Muscle of leg (tissue), 11 donors: Measurements from ENCODE around the gene GGA2. TPM values are rescaled to one million over a fixed set of nuclear protein-coding genes. Genes with fewer than 3 reads are reported as not detected.
A peak's percentile ranks its signal among the peaks of the same experiment; 100 is the strongest.
"Not testable (repeated sequence)": the region's sequence is repeated elsewhere in the genome, so short reads cannot be mapped to it uniquely, and the experiment has no call there.

Experiments
- DNase-seq: peaks from one replicate; pipeline ENCODE4 v3.0.0; 2013
- H3K27ac ChIP-seq: one replicate; pipeline ENCODE4 v1.5.1; 2013; ENCODE audit warnings: mild to moderate bottlenecking, low read length, control low read depth
- H3K27me3 ChIP-seq: one replicate; pipeline ENCODE4 v1.6.1; 2013; ENCODE audit warnings: low read length; ENCODE audit not compliant: control insufficient read depth, insufficient read depth
- H3K36me3 ChIP-seq: one replicate; pipeline ENCODE4 v1.6.1; 2013; ENCODE audit warnings: low read length; ENCODE audit not compliant: control insufficient read depth, insufficient read depth
- H3K4me1 ChIP-seq: one replicate; pipeline ENCODE4 v1.6.1; 2013; ENCODE audit warnings: low read length; ENCODE audit not compliant: control insufficient read depth, insufficient read depth
- H3K4me3 ChIP-seq: one replicate; pipeline ENCODE4 v1.5.1; 2013; ENCODE audit warnings: low read length, control low read depth
- H3K9me3 ChIP-seq: replicated peaks from 2 replicates; pipeline ENCODE4 v1.6.1; 2013; ENCODE audit warnings: low read depth, low read length; ENCODE audit not compliant: control insufficient read depth
- WGBS: methylation state at CpG from one replicate; pipeline ENCODE4 v1.1.5; 2013; ENCODE audit warnings: missing lambda C conversion rate; ENCODE audit not compliant: insufficient coverage; 5-methylcytosine and 5-hydroxymethylcytosine counted together
- polyA plus RNA-seq, 8 donors: library from polyadenylated mRNA; unstranded; fragments of 120-200 nt; gene quantifications; one replicate each; pipeline versions ENCODE4 v1.2.1 to v1.2.3, GENCODE V29; 2013; ENCODE audit warnings: inconsistent platforms in 1 of 8, low replicate concordance in 1 of 8; ENCODE audit not compliant: insufficient read length in 8 of 8, insufficient read depth in 1 of 8
- total RNA-seq: library from RNA; stranded (reverse); fragments of 120-200 nt; gene quantifications from one replicate; pipeline ENCODE4 v1.2.4, GENCODE V29; 2013

Gene GGA2
- total and polyA plus RNA-seq, 9 donors: 46.3 to 120 (median 104) TPM

DNA sequence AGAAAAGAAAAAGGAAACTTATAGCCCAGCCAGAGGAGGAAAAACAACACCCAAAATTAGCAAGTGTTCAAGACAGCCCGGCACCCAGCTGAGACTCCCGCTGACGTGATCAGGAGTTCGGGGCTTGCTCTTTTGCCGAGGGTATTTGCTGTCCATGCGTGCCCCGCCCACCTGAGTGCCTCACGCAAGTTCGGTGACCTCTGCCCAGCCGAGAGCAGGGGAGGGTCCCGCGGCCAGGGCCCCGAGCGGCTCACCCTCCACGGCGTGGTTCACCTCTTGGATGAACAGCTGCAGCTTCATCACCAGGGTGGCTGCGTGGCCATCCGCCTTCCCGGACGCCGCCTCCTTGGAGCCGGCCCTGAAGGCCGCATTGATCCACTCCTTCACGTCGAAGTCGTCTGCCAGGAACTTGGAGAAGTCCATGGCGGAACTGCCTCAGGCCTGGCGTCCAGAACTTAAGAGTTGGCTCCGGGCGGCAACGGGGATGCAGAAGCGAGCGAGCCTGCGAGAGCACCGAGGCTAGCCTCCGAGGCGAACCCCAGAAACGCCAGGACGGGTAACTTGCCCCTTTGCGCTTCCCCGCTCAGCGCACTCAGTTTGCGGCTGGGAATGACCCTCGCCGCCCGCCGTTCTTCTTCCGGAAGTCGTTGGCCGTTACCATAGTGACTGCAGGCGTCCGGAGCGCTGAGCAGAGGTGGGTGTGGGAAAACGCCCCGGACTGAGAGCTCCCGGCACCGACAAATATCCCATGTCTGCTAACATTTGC, 57.5 kb downstream of the GGA2 start, which contains the start of gene COG7:
COG7 (minus strand) TSS at position 618 of the 766 bp plus-strand sequence; CDS start at position 423, 195 bp downstream.
- WGBS: under 1% methylated on average over 53 of the region's 57 CpGs
- peaks cover 3% of the 10 kb centered on the region for H3K36me3 ChIP-seq

GRCh38 chr16:23452221-23452571, 58.1 kb downstream of the GGA2 start:
- 3% methylated on average over 6 of the region's 10 CpGs for WGBS
- no peaks in the 10 kb centered on the region for H3K9me3 ChIP-seq
- H3K4me3 ChIP-seq: peak overlapping the region; percentile 84
- H3K27ac ChIP-seq: peak overlapping the region; percentile 85
- no peaks in the 10 kb centered on the region for H3K27me3 ChIP-seq
- peak; percentile 31 for DNase-seq
- H3K4me1 ChIP-seq: peaks cover 14% of the 10 kb centered on the region
- peaks cover 3% of the 10 kb centered on the region for H3K36me3 ChIP-seq

More for the DNA sequence above, 57.5 kb downstream of the GGA2 start, which contains the start of gene COG7:
- Histone ChIP-seq H3K27ac (peak within 1 kb of the TSS; percentile 85), H3K9me3 (no peaks in the 10 kb centered on the region), H3K4me1 (peaks cover 14% of the 10 kb centered on the region), H3K27me3 (no peaks in the 10 kb centered on the region), H3K4me3 (peak within 1 kb of the TSS; percentile 84)
- DNase-seq: peak; percentile 95

DNA sequence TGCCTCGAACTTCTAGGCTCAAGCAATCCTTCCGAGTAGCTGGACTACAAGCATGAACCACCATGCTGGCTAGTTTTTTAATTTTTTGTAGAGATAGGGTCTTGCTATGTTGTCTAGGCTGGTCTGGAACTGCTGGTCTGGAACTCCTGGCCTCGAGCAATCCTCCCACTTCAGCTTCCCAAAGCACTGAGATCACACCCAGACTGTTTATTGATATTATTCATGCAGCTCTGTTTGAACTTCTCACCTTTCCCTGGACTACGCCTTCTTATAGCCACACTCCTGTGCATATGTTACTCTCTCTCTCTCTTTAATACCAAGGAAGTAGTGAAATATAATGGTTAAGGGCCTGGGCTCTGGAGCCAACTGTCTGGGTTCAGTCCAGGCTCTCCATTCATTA, 61.9 kb downstream of the GGA2 start:
- no peak overlapping the region for H3K27ac ChIP-seq
- H3K4me3 ChIP-seq: no peak overlapping the region
- WGBS: no CpG with 5 or more reads among the region's 4 CpGs
- H3K4me1 ChIP-seq: peaks cover 9% of the 10 kb centered on the region
- H3K36me3 ChIP-seq: peaks cover 19% of the 10 kb centered on the region
- no peak for DNase-seq
- no peaks in the 10 kb centered on the region for H3K9me3 ChIP-seq
- no peaks in the 10 kb centered on the region for H3K27me3 ChIP-seq

GRCh38 chr16:23437542-23437941, 72.8 kb downstream of the GGA2 start:
- WGBS: 100% methylated on average over 1 of the region's 7 CpGs
- H3K27ac ChIP-seq, DNase-seq, H3K4me3 ChIP-seq, H3K4me1 ChIP-seq, H3K9me3 ChIP-seq, H3K27me3 ChIP-seq: not testable (repeated sequence)
- H3K36me3 ChIP-seq: peaks cover 51% of the 10 kb centered on the region

- Histone ChIP-seq H3K4me1 (no peaks in the 10 kb centered on the region), H3K36me3 (peaks cover 53% of the 10 kb centered on the region), H3K27ac (no peak overlapping the region), H3K27me3 (no peaks in the 10 kb centered on the region), H3K4me3 (no peak overlapping the region), H3K9me3 (no peaks in the 10 kb centered on the region)
- DNase-seq: no peak
- WGBS: 100% methylated on average over 3 of the region's 4 CpGs
These were observed 73.3 kb downstream of the GGA2 start for GRCh38 chr16:23436951-23437350.

GRCh38 chr16:23435500-23435899, 74.8 kb downstream of the GGA2 start:
- WGBS: no CpG with 5 or more reads among the region's 6 CpGs
- no peaks in the 10 kb centered on the region for H3K27me3 ChIP-seq
- no peak overlapping the region for H3K4me3 ChIP-seq
- H3K36me3 ChIP-seq: peaks cover 60% of the 10 kb centered on the region
- no peak overlapping the region for H3K27ac ChIP-seq
- no peaks in the 10 kb centered on the region for H3K4me1 ChIP-seq
- H3K9me3 ChIP-seq: no peaks in the 10 kb centered on the region
- DNase-seq: peak; percentile 23

GRCh38 chr16:23434380-23434779, 75.9 kb downstream of the GGA2 start:
- H3K4me1 ChIP-seq: no peaks in the 10 kb centered on the region
- H3K27ac ChIP-seq: no peak overlapping the region
- H3K4me3 ChIP-seq: no peak overlapping the region
- WGBS: 29% methylated on average over 1 of the region's 6 CpGs
- H3K9me3 ChIP-seq: no peaks in the 10 kb centered on the region
- DNase-seq: peak; percentile 71
- H3K36me3 ChIP-seq: peaks cover 64% of the 10 kb centered on the region
- no peaks in the 10 kb centered on the region for H3K27me3 ChIP-seq

DNA sequence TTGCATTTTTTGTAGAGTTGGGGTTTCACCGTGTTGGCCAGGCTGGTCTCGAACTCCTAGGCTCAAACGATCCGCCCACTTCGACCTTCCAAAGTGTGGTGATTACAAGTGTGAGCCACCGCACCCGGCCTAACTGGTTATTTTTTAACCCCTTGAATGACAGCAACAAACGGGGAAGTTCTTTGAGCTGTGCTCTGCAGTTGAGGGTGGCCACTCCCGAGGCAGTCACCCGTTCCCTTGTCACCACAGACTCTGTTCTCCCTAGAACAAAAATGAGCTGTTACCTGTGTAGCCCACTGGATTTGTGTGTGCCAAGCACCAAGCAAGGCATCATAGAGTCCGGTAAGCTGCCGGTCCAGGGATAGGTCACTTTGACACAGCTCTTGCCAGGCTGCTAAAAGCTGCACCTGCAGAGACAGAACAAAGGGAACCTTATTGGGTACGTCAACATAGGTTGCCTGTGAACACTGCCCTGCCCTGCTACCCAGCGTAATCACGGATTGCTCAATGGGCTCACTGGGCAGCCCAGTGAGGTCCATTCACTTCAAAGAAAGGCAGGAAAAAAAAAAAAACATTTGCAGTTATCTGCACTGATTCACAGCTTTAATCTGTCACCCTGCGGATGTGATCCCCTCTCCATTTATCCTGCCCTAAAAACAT, 76.9 kb downstream of the GGA2 start:
- Histone ChIP-seq H3K36me3 (peaks cover 60% of the 10 kb centered on the region), H3K9me3 (no peaks in the 10 kb centered on the region), H3K4me1 (no peaks in the 10 kb centered on the region), H3K4me3 (no peak overlapping the region), H3K27ac (no peak overlapping the region), H3K27me3 (no peaks in the 10 kb centered on the region)
- DNase-seq: no peak
- WGBS: 88% methylated on average over 15 of the region's 16 CpGs

- peaks cover 57% of the 10 kb centered on the region for H3K36me3 ChIP-seq
- H3K9me3 ChIP-seq: no peaks in the 10 kb centered on the region
- WGBS: no CpG with 5 or more reads among the region's 10 CpGs
- H3K27me3 ChIP-seq: no peaks in the 10 kb centered on the region
- no peak overlapping the region for H3K4me3 ChIP-seq
- H3K4me1 ChIP-seq: no peaks in the 10 kb centered on the region
- H3K27ac ChIP-seq: no peak overlapping the region
- DNase-seq: no peak
These were observed 77.8 kb downstream of the GGA2 start for GRCh38 chr16:23432176-23433128.

DNA sequence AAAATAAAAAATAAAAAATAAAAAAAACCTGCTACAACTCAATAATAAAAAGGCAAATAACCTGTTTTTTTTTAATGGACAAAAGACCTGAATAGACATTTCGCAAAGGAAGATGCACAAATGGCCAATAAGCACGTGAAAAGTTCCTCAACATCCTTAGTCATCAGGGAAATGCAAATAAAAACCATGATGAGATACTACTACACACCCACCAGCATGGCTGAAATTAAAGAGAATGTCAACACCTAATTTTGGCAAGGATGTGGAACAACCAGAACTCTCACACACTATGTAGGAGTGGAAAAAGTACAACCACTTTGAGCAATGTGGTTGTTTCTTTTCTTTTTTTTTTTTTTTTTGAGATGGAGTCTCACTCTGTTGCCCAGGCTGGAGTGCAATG, 81.9 kb downstream of the GGA2 start:
- no CpG with 5 or more reads among the region's 2 CpGs for WGBS

More for the DNA sequence above, 81.9 kb downstream of the GGA2 start:
- Histone ChIP-seq H3K36me3 (peaks cover 46% of the 10 kb centered on the region), H3K4me3 (no peak overlapping the region), H3K27me3 (no peaks in the 10 kb centered on the region), H3K9me3 (no peaks in the 10 kb centered on the region), H3K4me1 (peaks cover 4% of the 10 kb centered on the region), H3K27ac (no peak overlapping the region)
- no peak for DNase-seq
